SK-N-SH treated with all-trans-retinoic acid at 6 μM for 48 hours (cell line): ENCODE measurements around the gene GGT7.

Experiments used
- ATAC-seq: fragments of 200-7000 bp; cut with Tn5 transposase; 3 replicates; pipeline ENCODE4 v1.9.1; 2020; ENCODE audit warnings: mild to moderate bottlenecking, moderate library complexity
- ARNTL ChIP-seq: fragments of 450-650 bp; formaldehyde crosslinking; IDR thresholded peaks from 2 replicates; pipeline ENCODE4 v1.5.0; 2020; ENCODE audit warnings: low read depth, mild to moderate bottlenecking, moderate library complexity, borderline replicate concordance
- BACH2 ChIP-seq: fragments of 250-450 bp; sonication (Bioruptor Pico); IDR thresholded peaks from 2 replicates; pipeline ENCODE4 v1.9.0; 2021; ENCODE audit warnings: mild to moderate bottlenecking, borderline replicate concordance
- CSDC2 ChIP-seq: fragments of 250-450 bp; sonication (Bioruptor Pico); IDR thresholded peaks from 2 replicates; pipeline ENCODE4 v1.5.0; 2020; ENCODE audit warnings: mild to moderate bottlenecking, moderate library complexity
- ESRRG ChIP-seq: fragments of 250-450 bp; sonication (Bioruptor Pico); IDR thresholded peaks from 2 replicates; pipeline ENCODE4 v1.6.1; 2021; ENCODE audit warnings: mild to moderate bottlenecking
- GLIS3 ChIP-seq: fragments of 250-450 bp; sonication (Bioruptor Pico); IDR thresholded peaks from 2 replicates; pipeline ENCODE4 v1.5.0; 2020; ENCODE audit warnings: mild to moderate bottlenecking, moderate library complexity
- ISL1 ChIP-seq: fragments of 250-450 bp; sonication (Bioruptor Pico); IDR thresholded peaks from 2 replicates; pipeline ENCODE4 v2.1.2; 2022; ENCODE audit warnings: mild to moderate bottlenecking, moderate library complexity
- OSR1 ChIP-seq: fragments of 250-450 bp; sonication (Bioruptor Pico); IDR thresholded peaks from 2 replicates; pipeline ENCODE4 v1.8.0; 2022; ENCODE audit warnings: moderate library complexity, mild to moderate bottlenecking, inconsistent platforms
- PATZ1 ChIP-seq: fragments of 250-450 bp; sonication (Bioruptor Pico); IDR thresholded peaks from 2 replicates; pipeline ENCODE4 v1.8.0; 2020; ENCODE audit warnings: mild to moderate bottlenecking, moderate library complexity, borderline replicate concordance
- PPARA ChIP-seq: fragments of 250-450 bp; sonication (Bioruptor Pico); IDR thresholded peaks from 2 replicates; pipeline ENCODE4 v1.5.0; 2020; ENCODE audit warnings: mild to moderate bottlenecking, borderline replicate concordance
- RARB ChIP-seq: fragments of 250-450 bp; sonication (Bioruptor Pico); IDR thresholded peaks from 2 replicates; pipeline ENCODE4 v1.8.0; 2021; ENCODE audit warnings: mild to moderate bottlenecking, moderate library complexity
- SNAI2 ChIP-seq: fragments of 250-450 bp; sonication (Bioruptor Pico); IDR thresholded peaks from 2 replicates; pipeline ENCODE4 v1.5.0; 2020; ENCODE audit warnings: mild to moderate bottlenecking, moderate library complexity
- TCF4 ChIP-seq: fragments of 250-450 bp; sonication (Bioruptor Pico); IDR thresholded peaks from 2 replicates; pipeline ENCODE4 v1.8.0; 2021; ENCODE audit warnings: mild to moderate bottlenecking, moderate library complexity, borderline replicate concordance
- TOX ChIP-seq: fragments of 250-450 bp; sonication (Bioruptor Pico); IDR thresholded peaks from 2 replicates; pipeline ENCODE4 v1.8.0; 2021; ENCODE audit warnings: mild to moderate bottlenecking, moderate library complexity, borderline replicate concordance
- ZC3H10 ChIP-seq: fragments of 250-450 bp; sonication (Bioruptor Pico); IDR thresholded peaks from 2 replicates; pipeline ENCODE4 v1.5.1; 2021; ENCODE audit warnings: mild to moderate bottlenecking, moderate library complexity
- ZNF565 ChIP-seq: fragments of 450-650 bp; formaldehyde crosslinking; conservative IDR thresholded peaks from 2 replicates; pipeline ENCODE4 v1.5.0; 2020; ENCODE audit warnings: low read depth, mild to moderate bottlenecking, moderate library complexity
- ZNF70 ChIP-seq: fragments of 450-650 bp; formaldehyde crosslinking; IDR thresholded peaks from 2 replicates; pipeline ENCODE4 v1.5.0; 2020; ENCODE audit warnings: mild to moderate bottlenecking, moderate library complexity
- ZNF8 ChIP-seq: fragments of 450-650 bp; formaldehyde crosslinking; IDR thresholded peaks from 2 replicates; pipeline ENCODE4 v1.5.0; 2020; ENCODE audit warnings: mild to moderate bottlenecking, moderate library complexity
- TF ChIP-seq, protein P1 (sequence below): fragments of 250-450 bp; sonication (Bioruptor Pico); IDR thresholded peaks from 2 replicates; pipeline ENCODE4 v1.5.1; 2021; ENCODE audit warnings: mild to moderate bottlenecking, moderate library complexity
- TF ChIP-seq, protein P2 (sequence below): fragments of 250-450 bp; sonication (Bioruptor Pico); IDR thresholded peaks from 2 replicates; pipeline ENCODE4 v1.5.0; 2020; ENCODE audit warnings: mild to moderate bottlenecking, moderate library complexity
- TF ChIP-seq, protein P3 (sequence below): fragments of 250-450 bp; sonication (Bioruptor Pico); IDR thresholded peaks from 2 replicates; pipeline ENCODE4 v1.5.1; 2020; ENCODE audit warnings: low read depth, mild to moderate bottlenecking, moderate library complexity

The GGT7 gene

DNA sequence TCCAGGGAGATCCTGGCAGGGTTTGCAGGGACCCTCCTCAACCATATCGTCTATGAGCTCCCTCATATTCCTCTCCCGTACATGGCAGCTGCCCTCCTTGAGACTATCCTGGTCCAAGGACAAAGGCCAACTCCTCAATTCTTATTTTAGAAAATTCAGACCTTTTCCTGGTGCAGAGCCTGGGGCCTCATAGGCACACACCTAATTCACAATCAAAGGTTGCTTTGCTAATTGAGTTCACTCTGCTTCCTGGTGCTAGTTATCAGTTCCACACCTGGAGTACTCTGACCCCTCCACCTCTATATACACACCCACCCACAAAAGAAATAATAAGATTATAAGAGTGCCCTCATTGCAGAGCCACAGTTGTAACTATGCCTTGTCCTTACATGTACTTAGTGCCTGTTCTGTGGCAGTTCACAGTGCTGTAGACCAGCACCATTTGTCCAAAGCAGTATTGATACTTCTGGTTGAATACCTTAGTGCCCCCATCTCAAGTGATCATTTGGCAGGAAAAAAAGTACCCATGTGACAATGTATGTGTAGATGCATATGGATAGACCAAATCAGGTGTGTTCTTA, 44.2 kb upstream of the GGT7 start:
- TF ChIP-seq TOX (CRISPR knock-in tag) (no peak), CSDC2 (CRISPR knock-in tag) (no peak), ZNF8 (CRISPR knock-in tag) (no peak), SNAI2 (CRISPR knock-in tag) (no peak)
- no peak for ATAC-seq

DNA sequence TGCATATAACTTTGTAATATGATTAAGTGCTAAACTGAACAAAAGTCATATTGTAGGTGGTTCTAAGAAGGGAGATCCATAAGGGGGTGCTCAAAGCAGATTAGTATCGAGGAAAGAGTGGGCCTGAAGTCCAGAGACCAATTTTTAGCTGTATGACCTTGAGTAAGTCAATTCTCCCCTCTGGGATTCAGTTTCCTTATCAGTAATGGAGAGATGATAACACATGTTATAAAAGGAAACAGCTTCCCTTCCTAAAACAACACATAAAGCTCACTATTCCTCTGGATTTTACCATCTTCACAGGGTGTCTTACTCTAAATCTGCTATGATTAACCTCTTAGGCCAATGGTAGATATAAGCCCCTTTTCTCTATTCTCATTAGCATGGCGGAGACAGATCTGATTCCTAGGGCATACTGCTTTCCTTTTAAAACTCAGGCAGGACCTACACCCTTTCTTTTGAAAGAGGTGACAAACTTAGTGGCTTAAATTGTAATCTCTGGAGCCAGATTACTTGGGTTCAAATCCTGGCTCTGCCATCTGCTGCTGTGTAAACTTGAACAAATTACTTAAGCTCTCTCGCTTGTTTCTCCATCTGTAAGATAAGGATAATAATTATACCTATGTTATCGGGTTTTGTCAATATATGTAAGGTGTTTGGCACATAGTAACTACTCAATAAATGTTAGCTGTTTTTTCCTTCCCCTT, 43.2 kb upstream of the GGT7 start:
- TF ChIP-seq, protein P1, sequence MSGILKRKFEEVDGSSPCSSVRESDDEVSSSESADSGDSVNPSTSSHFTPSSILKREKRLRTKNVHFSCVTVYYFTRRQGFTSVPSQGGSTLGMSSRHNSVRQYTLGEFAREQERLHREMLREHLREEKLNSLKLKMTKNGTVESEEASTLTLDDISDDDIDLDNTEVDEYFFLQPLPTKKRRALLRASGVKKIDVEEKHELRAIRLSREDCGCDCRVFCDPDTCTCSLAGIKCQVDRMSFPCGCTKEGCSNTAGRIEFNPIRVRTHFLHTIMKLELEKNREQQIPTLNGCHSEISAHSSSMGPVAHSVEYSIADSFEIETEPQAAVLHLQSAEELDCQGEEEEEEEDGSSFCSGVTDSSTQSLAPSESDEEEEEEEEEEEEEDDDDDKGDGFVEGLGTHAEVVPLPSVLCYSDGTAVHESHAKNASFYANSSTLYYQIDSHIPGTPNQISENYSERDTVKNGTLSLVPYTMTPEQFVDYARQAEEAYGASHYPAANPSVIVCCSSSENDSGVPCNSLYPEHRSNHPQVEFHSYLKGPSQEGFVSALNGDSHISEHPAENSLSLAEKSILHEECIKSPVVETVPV (CRISPR knock-in tag), result no peak
- ATAC-seq, result no peak

DNA sequence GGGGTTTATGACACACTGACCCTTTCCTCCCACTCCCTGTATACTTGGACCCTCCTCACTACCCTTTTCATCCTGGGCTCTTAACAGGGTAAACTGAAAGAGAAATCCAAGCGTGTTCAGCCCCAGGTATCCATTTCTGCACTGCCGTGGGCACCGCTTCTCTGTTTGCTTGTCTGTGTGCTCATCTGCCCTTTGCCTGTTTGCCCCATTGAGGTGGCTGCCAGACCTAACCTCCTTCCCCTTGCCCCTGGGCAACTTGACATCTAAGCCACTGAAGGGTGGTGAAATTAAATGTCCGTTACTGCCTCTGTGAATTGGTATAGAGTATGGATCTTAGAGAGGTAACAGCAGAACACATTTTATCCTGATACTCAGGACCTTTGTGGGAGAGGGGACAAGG, 42.5 kb upstream of the GGT7 start:
- TF ChIP-seq TCF4 (CRISPR knock-in tag) (no peak), GLIS3 (CRISPR knock-in tag) (no peak), ISL1 (CRISPR knock-in tag) (no peak), ARNTL (CRISPR knock-in tag) (no peak), ZNF8 (CRISPR knock-in tag) (no peak), ZNF70 (CRISPR knock-in tag) (no peak), OSR1 (CRISPR knock-in tag) (no peak), PATZ1 (CRISPR knock-in tag) (no peak), TOX (CRISPR knock-in tag) (no peak), ZNF565 (CRISPR knock-in tag) (no peak), RARB (CRISPR knock-in tag) (no peak), PPARA (no peak), SNAI2 (CRISPR knock-in tag) (no peak), ZC3H10 (CRISPR knock-in tag) (no peak), BACH2 (CRISPR knock-in tag) (no peak), ESRRG (CRISPR knock-in tag) (no peak)
- TF ChIP-seq, protein P2, sequence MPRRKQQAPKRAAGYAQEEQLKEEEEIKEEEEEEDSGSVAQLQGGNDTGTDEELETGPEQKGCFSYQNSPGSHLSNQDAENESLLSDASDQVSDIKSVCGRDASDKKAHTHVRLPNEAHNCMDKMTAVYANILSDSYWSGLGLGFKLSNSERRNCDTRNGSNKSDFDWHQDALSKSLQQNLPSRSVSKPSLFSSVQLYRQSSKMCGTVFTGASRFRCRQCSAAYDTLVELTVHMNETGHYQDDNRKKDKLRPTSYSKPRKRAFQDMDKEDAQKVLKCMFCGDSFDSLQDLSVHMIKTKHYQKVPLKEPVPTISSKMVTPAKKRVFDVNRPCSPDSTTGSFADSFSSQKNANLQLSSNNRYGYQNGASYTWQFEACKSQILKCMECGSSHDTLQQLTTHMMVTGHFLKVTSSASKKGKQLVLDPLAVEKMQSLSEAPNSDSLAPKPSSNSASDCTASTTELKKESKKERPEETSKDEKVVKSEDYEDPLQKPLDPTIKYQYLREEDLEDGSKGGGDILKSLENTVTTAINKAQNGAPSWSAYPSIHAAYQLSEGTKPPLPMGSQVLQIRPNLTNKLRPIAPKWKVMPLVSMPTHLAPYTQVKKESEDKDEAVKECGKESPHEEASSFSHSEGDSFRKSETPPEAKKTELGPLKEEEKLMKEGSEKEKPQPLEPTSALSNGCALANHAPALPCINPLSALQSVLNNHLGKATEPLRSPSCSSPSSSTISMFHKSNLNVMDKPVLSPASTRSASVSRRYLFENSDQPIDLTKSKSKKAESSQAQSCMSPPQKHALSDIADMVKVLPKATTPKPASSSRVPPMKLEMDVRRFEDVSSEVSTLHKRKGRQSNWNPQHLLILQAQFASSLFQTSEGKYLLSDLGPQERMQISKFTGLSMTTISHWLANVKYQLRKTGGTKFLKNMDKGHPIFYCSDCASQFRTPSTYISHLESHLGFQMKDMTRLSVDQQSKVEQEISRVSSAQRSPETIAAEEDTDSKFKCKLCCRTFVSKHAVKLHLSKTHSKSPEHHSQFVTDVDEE, result no peak
- TF ChIP-seq, protein P3, sequence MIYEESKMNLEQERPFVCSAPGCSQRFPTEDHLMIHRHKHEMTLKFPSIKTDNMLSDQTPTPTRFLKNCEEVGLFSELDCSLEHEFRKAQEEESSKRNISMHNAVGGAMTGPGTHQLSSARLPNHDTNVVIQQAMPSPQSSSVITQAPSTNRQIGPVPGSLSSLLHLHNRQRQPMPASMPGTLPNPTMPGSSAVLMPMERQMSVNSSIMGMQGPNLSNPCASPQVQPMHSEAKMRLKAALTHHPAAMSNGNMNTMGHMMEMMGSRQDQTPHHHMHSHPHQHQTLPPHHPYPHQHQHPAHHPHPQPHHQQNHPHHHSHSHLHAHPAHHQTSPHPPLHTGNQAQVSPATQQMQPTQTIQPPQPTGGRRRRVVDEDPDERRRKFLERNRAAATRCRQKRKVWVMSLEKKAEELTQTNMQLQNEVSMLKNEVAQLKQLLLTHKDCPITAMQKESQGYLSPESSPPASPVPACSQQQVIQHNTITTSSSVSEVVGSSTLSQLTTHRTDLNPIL (CRISPR knock-in tag), result no peak
- TF ChIP-seq, protein P1 (CRISPR knock-in tag), result no peak
- TF ChIP-seq, all 23 proteins: peak for 0
- ATAC-seq, result no peak
